GM12878 (cell line): Measurements from ENCODE around the gene RTEL1. TPM values are rescaled to one million over a fixed set of nuclear protein-coding genes. Genes with fewer than 3 reads are reported as not detected.

Experiments used
- ATAC-seq: fragments of 200-7000 bp; cut with Tn5 transposase; 3 replicates; pipeline ENCODE4 v1.9.1; 2020; ENCODE audit warnings: mild to moderate bottlenecking, moderate library complexity
- BruUV-seq: library from RNA; stranded (reverse); fragments of 400-500 nt; replicated peaks from 2 replicates; lab custom pipeline; 2021; lab: Mats Ljungman, UMichigan
- CTCF ChIA-PET: fragments of 300-600 bp; sonication (Branson Sonifier 250); formaldehyde crosslinking; extraction: SDS; loops from one replicate; lab custom pipeline; 2021; ENCODE audit warnings: inconsistent platforms; lab: Yijun Ruan, JAX
- POLR2A ChIA-PET: fragments of 350-600 bp; formaldehyde crosslinking; extraction: SDS; loops from one replicate; lab custom pipeline; 2021; ENCODE audit warnings: inconsistent platforms; lab: Charles Lee
- RAD21 ChIA-PET: fragments of 300-600 bp; sonication (Branson Sonifier 250); formaldehyde crosslinking; loops from one replicate; lab custom pipeline; 2023; ENCODE audit warnings: antibody characterized with exemption; ENCODE audit not compliant: unreplicated experiment; lab: Charles Lee
- SMC1A ChIA-PET: fragments of 300-600 bp; sonication (Branson Sonifier 250); formaldehyde crosslinking; loops from one replicate; lab custom pipeline; 2023; ENCODE audit not compliant: unreplicated experiment, uncharacterized antibody; lab: Charles Lee
- DNase-seq: peaks from one replicate; pipeline ENCODE4 v3.0.0-alpha.2; 2011; ENCODE audit warnings: low read depth, low spot score
- FAIRE-seq: peaks from 3 replicates; lab custom pipeline; 2011; peaks lifted over from hg19 to GRCh38; lab: Jason Lieb, UNC
- H2AFZ ChIP-seq: 2 replicates; pipeline ENCODE4 v1.6.0; 2011; ENCODE audit warnings: low read depth, low read length, control low read depth; ENCODE audit not compliant: control insufficient read depth
- H3K27ac ChIP-seq: 2 replicates; pipeline ENCODE4 v1.5.1; 2011; ENCODE audit warnings: control low read depth; ENCODE audit not compliant: control insufficient read depth, insufficient read depth
- H3K27me3 ChIP-seq, 2 experiments: replicated peaks in 1 of 2; 2 replicates each; pipeline versions ENCODE4 v1.6.0 to v1.6.1; 2011; ENCODE audit warnings: low read length in 1 of 2; ENCODE audit not compliant: control insufficient read depth in 2 of 2, insufficient read depth in 2 of 2
- H3K36me3 ChIP-seq, 2 experiments: 2 replicates each; pipeline ENCODE4 v1.5.1; 2011; ENCODE audit warnings: low read length in 1 of 2; ENCODE audit not compliant: control insufficient read depth in 2 of 2, insufficient read depth in 2 of 2
- H3K4me1 ChIP-seq: 2 replicates; pipeline ENCODE4 v1.6.1; 2011; ENCODE audit warnings: mild to moderate bottlenecking, low read length, moderate library complexity, mixed read lengths; ENCODE audit not compliant: control insufficient read depth, insufficient read depth
- H3K4me2 ChIP-seq: 2 replicates; pipeline ENCODE4 v1.6.0; 2011; ENCODE audit warnings: control low read depth; ENCODE audit not compliant: control insufficient read depth, insufficient read depth
- H3K4me3 ChIP-seq: fragments of 200-600 bp; sonication (generic); 2 replicates; pipeline ENCODE4 v1.5.1; 2016
- H3K79me2 ChIP-seq: 2 replicates; pipeline ENCODE4 v1.6.0; 2011; ENCODE audit warnings: low read length; ENCODE audit not compliant: control insufficient read depth, insufficient read depth
- H3K9ac ChIP-seq: 2 replicates; pipeline ENCODE4 v1.8.0; 2011; ENCODE audit warnings: low read length, control low read depth, mixed read lengths; ENCODE audit not compliant: control insufficient read depth, insufficient read depth
- H3K9me3 ChIP-seq: replicated peaks from 3 replicates; pipeline ENCODE4 v1.5.1; 2011; ENCODE audit warnings: mild to moderate bottlenecking, low read length; ENCODE audit not compliant: control insufficient read depth, insufficient read depth
- H4K20me1 ChIP-seq: 2 replicates; pipeline ENCODE4 v1.6.0; 2011; ENCODE audit not compliant: control insufficient read depth, insufficient read depth
- CEBPB ChIP-seq, 2 experiments: fragments of 150-350 bp in 1 of 2; IDR thresholded peaks; 2 replicates each; pipeline ENCODE4 v1.6.1; 2012 to 2014; ENCODE audit warnings: low read depth in 2 of 2, low read length in 2 of 2, borderline replicate concordance in 1 of 2, inconsistent platforms in 1 of 2
- CHD2 ChIP-seq: IDR thresholded peaks from 2 replicates; pipeline ENCODE4 v1.6.1; 2011; ENCODE audit warnings: low read depth, low read length, improper control_type of control experiment, borderline replicate concordance
- EZH2 ChIP-seq: IDR thresholded peaks from 2 replicates; pipeline ENCODE4 v1.6.1; 2012; ENCODE audit warnings: low read depth, mild to moderate bottlenecking, control low read depth, inconsistent platforms, low read length, borderline replicate concordance; ENCODE audit not compliant: control insufficient read depth
- HCFC1 ChIP-seq: fragments of 150-350 bp; IDR thresholded peaks from 2 replicates; pipeline ENCODE4 v1.6.1; 2014; ENCODE audit warnings: low read length
- HDAC2 ChIP-seq: fragments of 200-600 bp; sonication (generic); IDR thresholded peaks from 2 replicates; pipeline ENCODE4 v1.6.1; 2017
- KDM1A ChIP-seq: fragments of 200-600 bp; sonication (generic); IDR thresholded peaks from 2 replicates; pipeline ENCODE4 v1.6.1; 2016; ENCODE audit warnings: borderline replicate concordance
- MYC ChIP-seq: IDR thresholded peaks from 2 replicates; pipeline ENCODE4 v1.6.1; 2011; ENCODE audit warnings: mild to moderate bottlenecking, low read length, moderate library complexity, inconsistent platforms; ENCODE audit not compliant: insufficient read depth, insufficient replicate concordance, insufficient read length, severe bottlenecking
- POLR2AphosphoS2 ChIP-seq: IDR thresholded peaks from 2 replicates; pipeline ENCODE4 v1.6.1; 2011; ENCODE audit warnings: low read depth, mild to moderate bottlenecking, low read length, improper control_type of control experiment, moderate library complexity
- RAD51 ChIP-seq: fragments of 450-650 bp; IDR thresholded peaks from 2 replicates; pipeline ENCODE4 v1.6.1; 2016; ENCODE audit warnings: moderate library complexity, mild to moderate bottlenecking, inconsistent platforms
- SMAD1 ChIP-seq: fragments of 450-650 bp; IDR thresholded peaks from 2 replicates; pipeline ENCODE4 v1.6.1; 2018; ENCODE audit warnings: mild to moderate bottlenecking, low read depth; ENCODE audit not compliant: partially characterized antibody
- SP1 ChIP-seq: IDR thresholded peaks from one replicate; pipeline ENCODE4 v1.6.1; 2011; ENCODE audit warnings: low read depth, low read length
- TAF1 ChIP-seq: IDR thresholded peaks from 2 replicates; pipeline ENCODE4 v1.6.1; 2011; ENCODE audit warnings: mild to moderate bottlenecking, low read depth, low read length, borderline replicate concordance
- ZNF622 ChIP-seq: fragments of 450-650 bp; IDR thresholded peaks from 2 replicates; pipeline ENCODE4 v1.6.1; 2017; ENCODE audit warnings: mild to moderate bottlenecking, inconsistent platforms
- ZZZ3 ChIP-seq: IDR thresholded peaks from 2 replicates; pipeline ENCODE4 v1.6.1; 2011; ENCODE audit warnings: low read depth; ENCODE audit not compliant: control insufficient read depth, insufficient read length
- WGBS: methylation state at CpG from one replicate; pipeline ENCODE4 v1.1.6; 2016; ENCODE audit warnings: low lambda C conversion rate; ENCODE audit not compliant: insufficient replicate concordance, insufficient coverage; ENCODE audit errors: missing lambda C conversion rate; 5-methylcytosine and 5-hydroxymethylcytosine counted together
- in situ Hi-C: fragments of 300-500 bp; cut with MboI; formaldehyde crosslinking; loops from 9 replicates; pipeline ENCODE4 v1.14.3; 2018; ENCODE audit warnings: mixed read lengths
- intact Hi-C: fragments of 100-400 bp; cut with micrococcal nuclease; formaldehyde crosslinking; loops from one replicate; pipeline ENCODE4 v1.14.2; 2022; ENCODE audit not compliant: unreplicated experiment
- polyA plus RNA-seq, 11 experiments: library from polyadenylated mRNA; depleted of rRNA in 4 of 11; unstranded in 6 of 11; stranded (reverse) in 5 of 11; fragments of >200 nt; fragmentation: Nextera tagmentation in 4 of 11; fragmentation: Illumina TruSeq in 1 of 11; extraction: Ambion mirVana in 4 of 11; extraction: Trizol in 1 of 11; gene quantifications; 1 replicate in 1 of 11; 2 replicates in 10 of 11; pipeline versions ENCODE4 v1.2.1 to v1.2.3, GENCODE V29; 2011 to 2016; ENCODE audit warnings: inconsistent platforms in 2 of 11, missing spikeins in 2 of 11, low read depth in 1 of 11
- total RNA-seq, 4 experiments: library from RNA; depleted of rRNA in 3 of 4; stranded (reverse); fragments of >200 nt in 3 of 4; fragmentation: Illumina TruSeq in 1 of 4; extraction: Trizol in 1 of 4; gene quantifications; 2 replicates each; pipeline versions ENCODE4 v1.2.1 to v1.2.3, GENCODE V29; 2013 to 2021

The RTEL1 gene
- total and polyA plus RNA-seq, 10 of the 15 experiments (the other 5 are each of a cell fraction or from before 2014, with no cell fraction given): 0.40 to 37.2 (median 15.6) TPM; not detected in 1

- WGBS: 90% methylated on average over 17 of the region's 17 CpGs
- CTCF ChIA-PET: no interaction called here
- Histone ChIP-seq H3K9ac (no peak overlapping the region), H3K36me3 (peaks cover 0 to 2% of the 10 kb centered on the region in 2 experiments; a peak in 1 of 4 replicates), H3K79me2 (peaks cover 1% of the 10 kb centered on the region), H3K9me3 (no peaks in the 10 kb centered on the region), H3K4me2 (no peak overlapping the region), H3K27ac (no peak overlapping the region), H3K4me1 (no peaks in the 10 kb centered on the region), H3K27me3 (no peaks in the 10 kb centered on the region), H2AFZ (no peak overlapping the region), H4K20me1 (no peaks in the 10 kb centered on the region), H3K4me3 (no peak overlapping the region)
- in situ Hi-C loops (no loop called here), intact Hi-C loops (no loop called here)
- POLR2A ChIA-PET: no interaction called here
- FAIRE-seq: no peak
- TF ChIP-seq POLR2AphosphoS2: no peak
- no peak for TF ChIP-seq ZZZ3
- no peak for TF ChIP-seq TAF1
- TF ChIP-seq ZNF622: no peak
- TF ChIP-seq HCFC1: no peak
- TF ChIP-seq SP1: no peak
- no peak for TF ChIP-seq RAD51
- TF ChIP-seq CEBPB (IDR thresholded peaks at IDR 0.05; ENCODE audit: borderline replicate concordance in 1 of 2, low read depth in 2 of 2, low read length in 2 of 2): no peak
- TF ChIP-seq HDAC2: no peak
- TF ChIP-seq SMAD1: no peak
- no peak for TF ChIP-seq MYC
- no peak for TF ChIP-seq CHD2
- TF ChIP-seq KDM1A: no peak
- no peak for TF ChIP-seq EZH2
- ATAC-seq: no peak
- DNase-seq: no peak
- BruUV-seq: no TSS peak
- RAD21 ChIA-PET: no interaction called here
- SMC1A ChIA-PET: no interaction called here
Measured at GRCh38 chr20:63610581-63611435, 47.3 kb upstream of the RTEL1 start.
